Left lung (tissue), 10 donors: Measurements from ENCODE around the gene CENPB. TPM values are rescaled to one million over a fixed set of nuclear protein-coding genes. Genes with fewer than 3 reads are reported as not detected.

ENCODE experiments used
- ATAC-seq: fragments of 200-7000 bp; cut with Tn5 transposase; one replicate; pipeline ENCODE4 v1.9.1; 2020; ENCODE audit warnings: moderate library complexity
- DNase-seq, 4 donors: peaks; one replicate each; pipeline ENCODE4 v3.0.0-alpha.2; 2013 to 2020
- H3K27ac ChIP-seq, 2 donors: fragments of 200-600 bp; sonication (generic) in 1 of 2; one replicate each; pipeline versions ENCODE4 v1.5.0 to v1.8.0; 2020 to 2021
- H3K27me3 ChIP-seq, 2 donors: fragments of 200-600 bp; sonication (generic) in 1 of 2; one replicate each; pipeline versions ENCODE4 v1.5.0 to v1.8.0; 2020 to 2021
- H3K36me3 ChIP-seq, 2 donors: fragments of 200-600 bp; sonication (generic) in 1 of 2; one replicate each; pipeline versions ENCODE4 v1.5.0 to v1.8.0; 2020 to 2021
- H3K4me1 ChIP-seq, 2 donors: fragments of 200-600 bp; one replicate each; pipeline ENCODE4 v1.8.0; 2021
- H3K4me3 ChIP-seq, 2 donors: fragments of 200-600 bp; sonication (generic) in 1 of 2; one replicate each; pipeline versions ENCODE4 v1.5.0 to v1.8.0; 2020 to 2021; ENCODE audit warnings: mild to moderate bottlenecking in 1 of 2
- H3K9me3 ChIP-seq, 2 donors: fragments of 200-600 bp; sonication (generic) in 1 of 2; one replicate each; pipeline versions ENCODE4 v1.5.0 to v1.8.0; 2020 to 2021
- CTCF ChIP-seq, 2 donors: fragments of 200-600 bp; sonication (generic) in 1 of 2; IDR thresholded peaks; one replicate each; pipeline versions ENCODE4 v1.5.0 to v1.8.0; 2021; ENCODE audit warnings: antibody characterized with exemption in 2 of 2
- intact Hi-C, 2 donors: fragments of 100-400 bp; cut with DNase I; formaldehyde crosslinking; loops; one replicate each; pipeline versions ENCODE4 v1.11.2 to v1.14.2; 2022
- polyA plus RNA-seq, 6 donors: library from polyadenylated mRNA; unstranded; fragments of 120-200 nt; gene quantifications; one replicate each; pipeline ENCODE4 v1.2.1, GENCODE V29; 2013; ENCODE audit not compliant: insufficient read length in 6 of 6
- total RNA-seq, 2 donors: library from RNA; stranded (reverse); fragmentation: NEBNext Ultra II Directional; extraction: Animal tissue kit (Norgen Biotek cat#: 25700); gene quantifications; one replicate each; pipeline ENCODE4 v1.2.1, GENCODE V29; 2021
- donor health status: DM: no; HTN: yes; CAD: no.
- donor health status: DM: no; HTN: no; CAD: no.

Gene CENPB
- total and polyA plus RNA-seq, 8 donors = 38.0 to 94.5 (median 53.4) TPM

GRCh38 chr20:3744806-3745685 is 41.5 kb downstream of the CENPB start:
- Histone ChIP-seq H3K27ac (no peak overlapping the region), H3K27me3 (peaks cover 0 to 39% of the 10 kb centered on the region in 2 donors), H3K4me3 (peak overlapping the region in 1 of 2 donors; percentile 19), H3K9me3 (no peaks in the 10 kb centered on the region), H3K36me3 (peaks cover 0 to 19% of the 10 kb centered on the region in 2 donors), H3K4me1 (peaks cover 0 to 31% of the 10 kb centered on the region in 2 donors)
- peak in 3 of 4 donors; percentile 42 to 91 (median 82) for DNase-seq
- intact Hi-C loops = no loop called here
- no peak for TF ChIP-seq CTCF (IDR thresholded peaks at IDR 0.05)
- ATAC-seq = peak; percentile 88

- no peak for TF ChIP-seq CTCF (IDR thresholded peaks at IDR 0.05)
- Histone ChIP-seq H3K9me3 (no peaks in the 10 kb centered on the region), H3K4me3 (no peak overlapping the region), H3K36me3 (peaks cover 0 to 14% of the 10 kb centered on the region in 2 donors), H3K4me1 (peaks cover 0 to 29% of the 10 kb centered on the region in 2 donors), H3K27me3 (peaks cover 0 to 28% of the 10 kb centered on the region in 2 donors), H3K27ac (no peak overlapping the region)
- no peak for DNase-seq
- no peak for ATAC-seq
- intact Hi-C loops = no loop called here
Measured at GRCh38 chr20:3744037-3744436, 42.5 kb downstream of the CENPB start.

GRCh38 chr20:3743251-3743650 is 43.3 kb downstream of the CENPB start:
- Histone ChIP-seq H3K27me3 (peaks cover 0 to 21% of the 10 kb centered on the region in 2 donors), H3K4me1 (peaks cover 0 to 37% of the 10 kb centered on the region in 2 donors), H3K27ac (no peak overlapping the region), H3K36me3 (peaks cover 0 to 12% of the 10 kb centered on the region in 2 donors), H3K9me3 (no peaks in the 10 kb centered on the region), H3K4me3 (no peak overlapping the region)
- DNase-seq (no peak), ATAC-seq (no peak)
- intact Hi-C loops = no loop called here
- TF ChIP-seq CTCF (IDR thresholded peaks at IDR 0.05) = no peak

GRCh38 chr20:3741836-3742458 is 44.6 kb downstream of the CENPB start:
- H3K27ac ChIP-seq = no peak overlapping the region
- H3K27me3 ChIP-seq = peaks cover 0 to 14% of the 10 kb centered on the region in 2 donors
- intact Hi-C loops = no loop called here
- TF ChIP-seq CTCF (IDR thresholded peaks at IDR 0.05) = no peak
- ATAC-seq = no peak
- H3K36me3 ChIP-seq = peaks cover 0 to under 1% of the 10 kb centered on the region in 2 donors
- no peaks in the 10 kb centered on the region for H3K9me3 ChIP-seq
- no peak overlapping the region for H3K4me3 ChIP-seq
- H3K4me1 ChIP-seq = peaks cover 0 to 50% of the 10 kb centered on the region in 2 donors
- DNase-seq = peak in 1 of 4 donors; percentile 69
